ENCODE results near the gene RPF1.

GRCh38 chr1:84479998-84480397 lies 932 bp downstream of the RPF1 start:
- TF ChIP-seq CTCF (IDR thresholded peaks at IDR 0.05) (no peak), POLR2A (IDR thresholded peaks at IDR 0.05) (no peak), EP300 (IDR thresholded peaks at IDR 0.05) (no peak)
